Lung microvascular endothelial cell (primary cell): ENCODE results near the gene CPAMD8. TPM values are rescaled to one million over a fixed set of nuclear protein-coding genes. Genes with fewer than 3 reads are reported as not detected.

ENCODE experiments used
- DNase-seq, 2 donors: peaks; one replicate each; pipeline versions ENCODE4 v3.0.0 to v3.0.0-alpha.2; 2010; ENCODE audit warnings: low read depth in 2 of 2
- total RNA-seq: library from RNA; depleted of rRNA; stranded (reverse); fragments of >200 nt; gene quantifications from 2 replicates; pipeline ENCODE4 v1.2.1, GENCODE V29; 2014

The CPAMD8 gene
- 2.0 and 5.2 TPM in 2 replicates for total RNA-seq

GRCh38 chr19:17026706-17027534 is at the start of gene CPAMD8:
Gene CPAMD8 (minus strand): TSS chr19:17026810. CDS start chr19:17026642, 168 bp downstream.
- no peak for DNase-seq

- peak; percentile 32 to 45 for DNase-seq
These were observed 49.4 kb upstream of the CPAMD8 start for GRCh38 chr19:17075864-17076542.

- peak; percentile 100 for DNase-seq
These were observed 48.6 kb upstream of the CPAMD8 start, which contains the start of the genes HAUS8 and MYO9B for GRCh38 chr19:17075035-17075863. Gene HAUS8 (minus strand): TSS chr19:17075452. CDS start chr19:17075422, 30 bp downstream. Gene MYO9B (plus strand): TSS chr19:17075777. CDS start chr19:17101718, 25,941 bp downstream.

- no peak for DNase-seq
These were observed 48.0 kb upstream of the CPAMD8 start for GRCh38 chr19:17074634-17075034.

- no peak for DNase-seq
These were observed 47.4 kb upstream of the CPAMD8 start for GRCh38 chr19:17073869-17074633.

- no peak for DNase-seq
These were observed 44.3 kb upstream of the CPAMD8 start for GRCh38 chr19:17070912-17071311.

- DNase-seq = no peak
These were observed 43.8 kb upstream of the CPAMD8 start for GRCh38 chr19:17070421-17070820.

GRCh38 chr19:17069193-17069592 is 42.6 kb upstream of the CPAMD8 start:
- DNase-seq = no peak

- DNase-seq = no peak
These were observed 36.8 kb upstream of the CPAMD8 start for GRCh38 chr19:17063428-17063827.

GRCh38 chr19:17061691-17062090 is 35.1 kb upstream of the CPAMD8 start:
- DNase-seq = no peak

GRCh38 chr19:17061205-17061604 is 34.6 kb upstream of the CPAMD8 start:
- DNase-seq = no peak

- no peak for DNase-seq
These were observed 34.2 kb upstream of the CPAMD8 start for GRCh38 chr19:17060802-17061201.

- DNase-seq = no peak
These were observed 31.6 kb upstream of the CPAMD8 start for GRCh38 chr19:17058236-17058635.

GRCh38 chr19:17055636-17056035 is 29.0 kb upstream of the CPAMD8 start:
- DNase-seq = no peak

GRCh38 chr19:17054746-17055145 is 28.1 kb upstream of the CPAMD8 start:
- DNase-seq = no peak

- peak; percentile 62 to 70 for DNase-seq
These were observed 25.8 kb upstream of the CPAMD8 start for GRCh38 chr19:17052439-17052838.

GRCh38 chr19:17049711-17050280 is 23.2 kb upstream of the CPAMD8 start:
- DNase-seq = peak in 1 of 2 donors; percentile 61

- no peak for DNase-seq
These were observed 22.4 kb upstream of the CPAMD8 start for GRCh38 chr19:17048885-17049453.

- no peak for DNase-seq
These were observed 19.4 kb upstream of the CPAMD8 start for GRCh38 chr19:17045907-17046502.

GRCh38 chr19:17043744-17044143 is 17.1 kb upstream of the CPAMD8 start:
- no peak for DNase-seq
